HL-60/S4 treated with phorbol 12-myristate 13-acetate at 8.2 ng/mL for 4 days and 3 days (cell line): ENCODE measurements around the gene ACP3.
"Not testable (repeated sequence)": the region's sequence is repeated elsewhere in the genome, so short reads cannot be mapped to it uniquely, and the experiment has no call there.

ENCODE experiments used
- in situ Hi-C: fragments of 300-500 bp; cut with MboI; formaldehyde crosslinking; loops from 2 replicates; pipeline ENCODE4 v1.15.0; 2022; ENCODE audit warnings: low sequenced_read_pairs

ACP3 gene

GRCh38 chr3:132317229-132317948 is at the start of gene ACP3:
Gene ACP3, plus strand, starts transcription at chr3:132317407. Its CDS starts 50 bp downstream, at chr3:132317457.
- in situ Hi-C loops = no loop called here

GRCh38 chr3:132268956-132269355 is 48.3 kb upstream of the ACP3 start:
- in situ Hi-C loops = no loop called here

GRCh38 chr3:132273036-132273435 is 44.2 kb upstream of the ACP3 start:
- in situ Hi-C loops = no loop called here

GRCh38 chr3:132276228-132276906 is 40.8 kb upstream of the ACP3 start:
- in situ Hi-C loops = no loop called here

GRCh38 chr3:132279030-132279429 is 38.2 kb upstream of the ACP3 start:
- in situ Hi-C loops = no loop called here

GRCh38 chr3:132283440-132283839 is 33.8 kb upstream of the ACP3 start:
- in situ Hi-C loops = no loop called here

GRCh38 chr3:132283916-132284405 is 33.2 kb upstream of the ACP3 start:
- in situ Hi-C loops = no loop called here

- in situ Hi-C loops = no loop called here
Measured at GRCh38 chr3:132284781-132285619, 32.2 kb upstream of the ACP3 start.

GRCh38 chr3:132285620-132285945 is 31.6 kb upstream of the ACP3 start:
- in situ Hi-C loops = no loop called here

GRCh38 chr3:132286035-132286434 is 31.2 kb upstream of the ACP3 start:
- in situ Hi-C loops = no loop called here

GRCh38 chr3:132288357-132288756 is 28.9 kb upstream of the ACP3 start:
- in situ Hi-C loops = no loop called here

GRCh38 chr3:132289316-132289715 is 27.9 kb upstream of the ACP3 start:
- in situ Hi-C loops = no loop called here

- in situ Hi-C loops = no loop called here
Measured at GRCh38 chr3:132290833-132291232, 26.4 kb upstream of the ACP3 start.

GRCh38 chr3:132292042-132292441 is 25.2 kb upstream of the ACP3 start:
- in situ Hi-C loops = no loop called here

- in situ Hi-C loops = no loop called here
Measured at GRCh38 chr3:132293251-132293650, 24.0 kb upstream of the ACP3 start.

GRCh38 chr3:132294906-132295305 is 22.3 kb upstream of the ACP3 start:
- in situ Hi-C loops = no loop called here

GRCh38 chr3:132303336-132304201 is 13.6 kb upstream of the ACP3 start:
- in situ Hi-C loops = not testable (repeated sequence)

- in situ Hi-C loops = not testable (repeated sequence)
Measured at GRCh38 chr3:132304351-132304750, 12.9 kb upstream of the ACP3 start.

- in situ Hi-C loops = not testable (repeated sequence)
Measured at GRCh38 chr3:132310057-132310456, 7.2 kb upstream of the ACP3 start.

GRCh38 chr3:132311316-132311715 is 5.9 kb upstream of the ACP3 start:
- in situ Hi-C loops = no loop called here

- in situ Hi-C loops = no loop called here
Measured at GRCh38 chr3:132311841-132312240, 5.4 kb upstream of the ACP3 start.
